ENCODE measurements around the gene MOK.
"Not testable (repeated sequence)": the region's sequence is repeated elsewhere in the genome, so short reads cannot be mapped to it uniquely, and the experiment has no call there.

The MOK gene

DNA sequence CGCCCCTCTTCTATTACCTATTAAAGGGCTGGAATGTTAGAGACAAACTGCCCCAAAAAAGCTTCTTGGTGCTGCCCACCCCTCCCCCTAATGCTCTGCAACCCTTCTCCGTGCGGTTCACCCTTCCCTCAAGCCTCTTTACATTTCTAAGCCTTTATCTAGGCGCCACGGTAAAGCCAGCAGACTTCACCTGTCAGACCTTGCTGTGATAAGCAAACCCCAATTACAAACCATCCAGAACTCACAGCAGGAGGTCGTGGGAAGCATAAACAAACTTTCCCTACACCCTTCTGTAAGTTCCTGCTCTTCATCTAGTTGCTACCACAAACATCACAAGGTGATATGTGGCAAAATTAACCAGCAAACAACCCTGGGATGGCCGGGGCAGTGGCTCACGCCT lies 56.8 kb downstream of the MOK start:
- no peak for DNase-seq (ENCODE audit: low read depth)

DNA sequence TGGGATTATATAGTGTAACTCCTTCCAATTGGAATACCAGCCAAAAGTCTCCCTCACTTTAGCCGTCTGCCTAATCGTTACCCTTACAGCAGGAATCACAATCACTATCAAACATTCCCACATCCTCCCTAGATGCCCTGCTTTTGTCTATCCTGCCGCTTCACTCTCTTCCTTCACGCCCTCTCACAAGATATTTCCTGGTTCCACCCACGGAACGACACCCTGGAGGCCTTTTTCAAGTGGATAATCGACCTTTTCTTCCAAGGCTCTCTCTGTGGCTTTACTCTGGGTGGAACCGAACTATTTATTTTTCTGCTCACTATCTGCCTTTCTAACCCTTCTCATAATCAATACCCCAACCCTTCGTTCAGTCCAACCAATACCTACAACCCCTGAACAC lies 58.9 kb downstream of the MOK start:
- no peak for DNase-seq (ENCODE audit: low read depth)

DNA sequence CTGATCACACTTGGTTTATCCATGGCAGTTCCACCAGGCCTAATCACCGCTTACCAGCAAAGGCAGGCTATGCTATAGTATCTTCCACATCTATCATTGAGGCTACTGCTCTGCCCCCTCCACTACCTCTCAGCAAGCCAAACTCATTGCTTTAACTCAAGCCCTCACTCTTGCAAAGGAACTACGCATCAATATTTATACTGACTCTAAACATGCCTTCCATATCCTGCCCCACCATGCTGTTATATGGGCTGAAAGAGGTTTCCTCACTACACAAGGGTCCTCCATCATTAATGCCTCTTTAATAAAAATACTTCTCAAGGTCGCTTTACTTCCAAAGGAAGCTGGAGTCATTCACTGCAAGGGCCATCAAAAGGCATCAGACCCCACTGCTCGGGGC lies 61.2 kb downstream of the MOK start:
- DNase-seq (ENCODE audit: low read depth), result not testable (repeated sequence)

DNA sequence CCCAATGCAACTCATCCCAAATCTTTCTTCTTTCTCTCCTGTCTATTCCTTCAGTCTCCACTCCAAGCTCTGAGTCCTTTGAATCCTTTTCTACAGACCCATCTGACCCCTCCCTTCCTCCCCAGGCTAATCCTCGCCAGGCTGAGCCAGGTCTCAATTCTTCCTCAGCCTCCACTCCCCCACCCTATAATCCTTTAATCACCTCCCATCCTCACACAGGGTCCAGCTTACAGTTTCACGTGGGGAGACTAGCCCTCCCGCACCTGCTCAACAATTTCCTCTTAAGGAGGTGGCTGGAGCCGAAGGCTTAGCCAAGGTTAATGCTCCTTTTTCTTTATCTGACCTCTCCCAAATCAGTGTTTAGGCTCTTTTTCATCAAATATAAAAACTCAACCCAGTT lies 63.8 kb downstream of the MOK start:
- DNase-seq (ENCODE audit: low read depth), result no peak

DNA sequence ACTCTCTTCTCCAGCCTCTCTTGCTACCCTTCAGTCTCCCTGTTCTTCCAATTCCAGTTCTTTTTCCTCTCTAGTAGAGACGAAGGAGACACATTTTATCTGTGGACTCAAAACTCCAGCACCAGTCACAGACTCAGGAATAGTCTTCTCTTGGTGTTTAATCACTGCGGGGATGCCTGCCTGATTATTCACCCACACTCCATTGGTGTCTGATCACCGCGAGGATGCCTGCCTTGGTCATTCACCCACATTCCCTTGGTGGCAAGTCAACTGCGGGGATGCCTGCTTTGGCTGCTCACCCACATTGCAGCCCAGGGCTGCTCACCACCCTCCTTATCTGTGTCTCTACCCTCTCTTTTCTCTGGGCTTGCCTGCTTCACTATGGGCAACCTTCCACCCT lies 64.5 kb downstream of the MOK start:
- peak; percentile 31 for DNase-seq (ENCODE audit: low read depth)

DNA sequence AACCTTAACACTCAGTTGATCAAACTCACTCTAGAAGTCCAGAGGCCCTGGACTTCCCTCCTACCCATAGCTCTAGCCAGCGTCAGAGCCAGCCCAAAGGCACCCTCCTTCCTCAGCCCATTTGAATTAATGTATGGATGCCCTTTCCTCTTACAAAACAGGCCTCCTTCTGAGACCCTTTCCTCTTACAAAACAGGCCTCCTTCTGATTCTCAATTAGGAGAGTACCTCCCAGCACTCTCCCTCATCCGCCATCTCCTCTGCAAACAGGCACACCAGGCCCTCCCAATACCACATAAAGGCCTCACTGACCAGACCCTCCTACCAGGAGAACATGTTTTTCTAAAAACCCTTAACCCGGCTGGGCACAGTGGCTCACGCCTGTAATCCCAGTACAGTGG lies 65.7 kb downstream of the MOK start:
- no peak for DNase-seq (ENCODE audit: low read depth)

DNA sequence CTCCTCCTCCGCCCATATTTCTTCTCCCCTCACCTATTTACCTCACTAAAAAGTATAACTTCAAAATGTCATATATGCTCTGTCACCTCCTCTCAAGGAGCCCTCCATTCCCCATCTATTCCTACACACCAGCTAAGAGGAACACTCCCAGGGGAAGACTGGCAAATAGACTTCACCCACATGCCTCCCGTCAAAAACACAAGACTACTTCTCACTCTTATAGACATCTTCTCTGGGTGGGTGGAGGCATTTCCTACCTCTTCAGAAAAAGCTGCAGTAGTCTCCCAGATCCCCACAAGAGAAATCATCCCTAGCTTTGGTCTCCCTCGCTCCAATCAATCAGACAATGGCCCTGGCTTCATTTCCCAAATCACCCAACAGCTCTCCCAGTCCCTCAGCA lies 66.2 kb downstream of the MOK start:
- DNase-seq (ENCODE audit: low read depth), result no peak

DNA sequence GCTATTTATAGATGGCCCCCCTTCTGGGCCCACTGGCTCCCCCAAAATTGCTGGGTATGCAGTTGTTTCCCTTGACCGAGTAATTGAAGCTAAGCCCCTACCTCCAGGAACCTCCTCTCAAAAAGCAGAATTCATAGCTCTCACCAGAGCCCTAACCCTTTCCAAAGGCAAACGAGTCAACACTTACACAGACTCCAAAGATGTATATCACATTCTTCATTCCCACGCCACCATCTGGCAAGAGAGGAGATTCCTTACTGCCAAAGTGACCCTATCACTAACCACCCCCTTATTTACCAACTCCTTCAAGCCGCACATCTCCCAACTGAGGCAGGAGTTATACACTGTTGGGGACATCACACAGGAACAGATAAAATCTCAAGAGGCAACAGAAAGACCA lies 66.8 kb downstream of the MOK start:
- DNase-seq (ENCODE audit: low read depth), result no peak

DNA sequence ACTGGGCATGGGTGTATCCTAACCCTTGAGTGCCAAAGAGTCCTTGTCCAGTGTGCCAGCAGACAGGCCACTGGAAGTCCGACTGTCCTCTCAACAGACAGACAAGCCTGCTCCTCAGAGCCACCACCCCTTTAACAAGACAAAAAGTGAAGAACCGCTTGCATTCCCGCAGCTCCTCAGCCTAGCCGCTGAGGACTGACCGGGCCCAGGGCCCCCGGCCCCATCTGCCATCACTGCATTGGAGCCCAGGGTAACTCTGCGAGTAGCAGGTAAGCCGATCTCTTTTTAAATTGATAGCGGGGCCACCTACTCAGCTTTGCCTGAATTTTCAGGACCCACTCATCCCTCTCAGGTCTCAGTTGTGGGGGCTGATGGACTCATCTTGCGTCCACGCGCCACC lies 68.9 kb downstream of the MOK start:
- no peak for DNase-seq (ENCODE audit: low read depth)

DNA sequence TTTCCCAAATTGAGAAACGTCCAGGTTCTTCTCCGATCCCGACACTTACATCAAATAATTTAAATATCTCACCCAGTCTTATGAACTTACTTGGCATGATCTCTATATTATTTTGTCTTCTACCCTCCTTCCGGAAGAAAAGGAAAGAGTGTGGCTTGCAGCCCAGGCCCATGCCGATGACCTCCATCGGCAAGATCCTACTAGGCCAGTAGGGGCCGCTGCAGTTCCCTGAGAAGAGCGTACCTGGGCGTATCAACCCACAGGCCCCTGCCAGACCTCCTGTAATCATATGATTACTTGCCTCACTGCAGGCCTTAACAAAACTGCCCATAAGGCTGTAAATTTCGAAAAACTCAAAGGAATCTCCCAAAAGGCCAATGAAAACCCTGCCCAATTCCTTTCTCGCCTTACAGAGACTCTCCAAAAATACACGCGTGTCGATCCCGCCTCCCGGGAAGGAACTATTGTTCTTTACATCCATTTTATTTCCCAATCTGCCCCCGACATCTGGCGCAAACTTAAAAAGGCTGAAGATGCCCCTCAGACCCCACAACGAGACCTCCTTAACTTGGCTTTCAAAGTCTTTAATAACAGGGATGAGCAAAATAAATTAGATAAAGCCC lies 69.6 kb downstream of the MOK start:
- DNase-seq (ENCODE audit: low read depth), result peak; percentile 89

DNA sequence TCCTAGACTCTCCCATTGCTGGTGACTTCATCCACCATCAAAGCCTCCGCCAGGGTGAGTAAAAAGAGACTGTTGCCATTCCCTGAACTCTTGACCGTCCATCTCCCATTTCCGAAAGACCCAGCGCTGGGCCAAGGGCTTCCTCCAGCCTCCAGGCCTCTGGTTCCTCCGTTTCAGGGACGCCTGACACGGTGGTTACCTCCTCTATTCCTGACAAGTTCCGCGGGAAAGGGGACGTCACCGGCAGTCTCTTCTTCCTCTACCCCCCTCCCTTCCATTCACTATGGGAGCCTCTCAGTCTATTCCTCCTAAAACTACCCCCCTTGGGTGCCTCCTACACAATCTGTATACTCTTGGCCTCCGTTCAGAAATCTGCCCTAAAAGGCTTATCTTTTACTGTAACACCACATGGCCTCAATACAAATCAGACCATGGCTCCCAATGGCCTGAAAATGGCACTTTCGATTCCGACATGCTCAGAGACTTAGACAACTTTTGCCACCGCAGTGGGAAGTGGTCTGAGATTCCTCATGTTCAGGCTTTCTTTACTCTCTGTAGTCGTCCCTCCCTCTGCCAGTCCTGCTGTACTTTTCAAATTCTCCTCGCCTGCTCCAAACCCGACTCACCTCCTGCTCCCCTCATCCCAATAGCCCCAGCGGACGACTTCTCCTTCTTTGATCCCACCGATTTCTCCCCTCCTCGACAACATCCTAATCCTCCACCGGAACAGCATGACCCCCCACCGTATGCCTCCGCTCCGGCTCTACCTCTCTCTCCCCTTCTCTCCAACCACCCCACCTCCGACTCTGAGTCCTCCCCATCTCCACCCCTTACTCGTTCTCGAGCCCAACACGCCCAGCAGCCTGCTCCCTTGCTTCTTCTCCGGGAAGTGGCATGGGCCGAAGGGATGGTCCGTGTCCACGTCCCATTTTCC lies 70.4 kb downstream of the MOK start:
- no peak for DNase-seq (ENCODE audit: low read depth)

DNA sequence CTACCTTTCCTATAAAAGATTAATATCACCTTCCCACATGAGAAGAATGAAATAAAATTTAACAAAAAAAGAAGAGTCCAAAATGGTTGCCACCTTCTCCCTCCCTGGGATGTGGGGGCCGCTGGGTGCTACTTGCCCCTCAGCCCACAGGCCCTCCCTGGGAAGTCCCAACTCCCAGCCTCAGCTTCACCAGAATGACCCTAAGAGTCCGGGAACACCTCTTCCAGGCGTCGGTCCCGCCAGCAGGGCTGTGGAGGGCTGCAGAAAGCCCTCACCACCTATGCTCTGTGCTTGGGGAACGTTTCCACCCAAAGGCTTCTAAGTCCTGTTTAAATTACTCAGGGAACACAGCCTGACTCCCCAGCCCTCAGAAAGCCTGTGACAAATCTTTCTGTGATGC lies 71.9 kb downstream of the MOK start:
- DNase-seq (ENCODE audit: low read depth), result no peak

DNA sequence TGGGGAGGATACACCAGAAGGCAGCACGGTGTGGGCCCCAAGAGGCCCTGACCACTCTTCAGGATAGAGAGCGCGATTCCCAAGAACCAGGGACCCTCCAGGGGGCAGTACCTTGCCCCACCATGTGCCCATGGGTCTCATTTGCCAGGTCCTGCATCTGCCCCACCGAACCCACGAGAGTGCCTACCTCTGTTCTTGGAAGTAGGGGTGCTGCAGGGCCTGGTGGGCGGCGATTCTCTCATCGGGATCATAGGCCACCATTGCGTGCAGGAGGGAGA lies 72.7 kb downstream of the MOK start:
- DNase-seq (ENCODE audit: low read depth), result no peak

DNA sequence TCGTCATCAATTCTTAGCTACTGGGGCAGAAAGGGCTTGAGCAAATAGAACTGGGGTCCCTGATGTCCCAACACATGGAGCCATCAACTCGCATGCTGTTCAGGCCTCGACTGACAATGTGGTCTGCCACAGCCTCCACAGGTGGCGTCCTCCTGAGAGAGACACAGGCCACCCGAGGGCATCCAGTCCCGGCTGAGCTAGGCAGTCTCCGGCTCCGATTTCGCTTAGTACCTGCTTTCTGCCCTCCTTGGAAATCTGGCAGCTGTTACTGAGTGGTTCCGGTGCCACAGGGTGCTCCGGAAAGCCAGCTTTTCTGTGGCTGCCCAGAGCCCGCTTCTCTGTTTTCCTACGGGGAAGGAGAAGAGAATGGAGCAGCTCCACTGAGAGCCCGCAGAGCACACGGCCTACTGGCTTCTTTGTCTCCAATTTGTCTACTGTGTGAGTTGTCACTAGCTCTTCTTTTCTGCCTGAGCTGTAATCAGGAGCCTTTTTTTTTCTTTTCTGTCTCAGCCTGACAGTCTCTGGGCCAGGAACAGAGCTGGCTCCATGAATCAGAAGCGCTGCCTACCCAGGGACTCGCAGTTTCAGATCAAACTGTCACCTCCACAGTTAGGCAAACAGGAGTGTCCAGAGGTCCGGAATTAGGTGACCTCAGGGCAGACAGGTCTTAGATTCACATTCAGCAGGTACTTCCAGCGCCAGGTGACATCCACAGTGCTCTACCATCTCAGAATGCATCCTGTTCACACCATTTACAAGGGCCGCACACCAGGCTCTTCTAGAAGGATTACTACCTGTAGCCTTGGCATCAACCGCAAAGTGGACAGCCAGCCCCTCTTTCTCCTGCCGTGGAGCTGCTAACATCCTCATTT lies 73.3 kb downstream of the MOK start:
- no peak for DNase-seq (ENCODE audit: low read depth)

DNA sequence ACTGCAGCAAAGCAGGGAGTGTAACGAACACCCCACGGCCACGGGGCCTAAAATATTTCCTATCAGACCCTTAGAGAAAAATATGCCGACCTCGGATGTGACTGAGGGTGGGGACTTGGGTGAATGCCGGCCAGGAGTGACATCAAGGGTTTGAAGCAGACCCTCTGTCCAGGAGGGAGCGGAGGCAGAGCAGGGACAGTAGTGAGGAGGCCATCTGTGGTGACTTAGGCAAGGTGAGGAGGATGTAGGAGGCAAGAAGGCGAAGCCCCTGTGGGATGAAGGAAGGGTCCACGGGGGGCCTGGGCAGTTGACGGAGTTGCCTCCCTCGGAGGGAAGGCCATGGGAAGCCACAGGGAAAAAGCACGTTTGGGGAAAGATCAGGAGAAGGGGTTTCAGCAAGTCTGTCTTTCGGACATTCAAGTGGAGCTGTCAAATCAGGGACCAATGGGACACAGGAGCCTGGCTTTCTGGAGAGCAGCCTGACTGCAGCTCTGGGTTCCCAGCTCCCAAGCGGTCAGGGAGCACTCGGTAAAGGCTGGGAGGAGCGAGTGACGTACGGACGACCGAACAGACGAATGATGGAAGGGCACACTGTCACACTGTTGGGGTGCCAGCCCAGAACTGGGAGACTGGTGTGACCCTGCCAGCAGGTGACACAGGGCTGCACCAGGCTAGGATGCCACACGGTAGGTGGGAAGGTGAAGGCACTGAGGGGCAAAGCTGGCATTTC lies 74.3 kb downstream of the MOK start:
- DNase-seq (ENCODE audit: low read depth), result no peak

DNA sequence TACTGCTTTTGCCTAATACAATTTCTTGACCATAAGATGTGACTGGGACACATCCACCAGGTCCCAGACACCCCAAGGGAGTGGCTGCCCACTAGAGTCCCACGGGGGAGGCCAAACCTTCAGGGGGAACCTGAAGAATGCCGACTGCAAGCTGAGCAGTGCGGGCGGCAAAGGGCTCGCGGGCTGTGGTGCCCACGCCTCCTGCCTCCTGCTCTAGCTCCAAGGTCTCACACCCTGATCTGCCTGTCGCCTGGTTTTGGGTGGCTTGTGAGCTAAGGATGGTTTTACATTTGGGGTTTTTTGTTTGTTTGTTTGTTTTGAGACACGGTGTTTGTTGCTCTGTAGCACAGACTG lies 75.2 kb downstream of the MOK start:
- DNase-seq (ENCODE audit: low read depth), result no peak

DNA sequence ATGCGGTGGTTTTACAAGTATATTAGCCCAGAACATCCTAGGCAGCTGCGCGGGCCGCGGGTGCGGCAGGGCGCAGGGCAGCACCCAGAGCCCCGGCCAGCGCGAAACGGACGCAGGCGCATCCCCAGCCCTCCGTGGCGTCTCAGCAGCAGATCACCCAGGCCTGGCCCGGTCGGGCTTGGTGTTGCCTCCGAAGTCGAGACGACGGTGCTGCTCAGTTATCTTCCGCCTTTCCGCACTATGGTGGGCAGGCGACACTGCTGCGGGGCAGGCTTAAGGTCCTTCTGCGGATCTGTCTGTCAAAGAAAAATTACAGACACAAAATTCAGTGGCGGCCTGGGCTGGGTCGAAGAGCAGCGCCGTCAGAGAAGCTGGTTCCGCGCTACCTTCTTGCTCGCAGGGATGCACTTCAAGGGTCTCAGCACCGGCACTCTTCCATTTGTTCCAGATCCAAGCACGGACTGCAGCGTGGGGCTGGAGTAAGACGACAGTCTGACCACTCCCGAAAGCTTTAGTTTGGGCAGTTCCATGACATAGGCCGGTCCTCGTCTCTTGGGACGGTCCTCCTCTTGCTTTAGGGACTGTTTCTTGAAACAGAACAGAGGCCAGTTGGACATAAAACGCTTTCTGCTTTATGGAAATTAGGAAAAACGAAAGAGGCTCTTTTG lies 75.8 kb downstream of the MOK start:
- DNase-seq (ENCODE audit: low read depth), result no peak

DNA sequence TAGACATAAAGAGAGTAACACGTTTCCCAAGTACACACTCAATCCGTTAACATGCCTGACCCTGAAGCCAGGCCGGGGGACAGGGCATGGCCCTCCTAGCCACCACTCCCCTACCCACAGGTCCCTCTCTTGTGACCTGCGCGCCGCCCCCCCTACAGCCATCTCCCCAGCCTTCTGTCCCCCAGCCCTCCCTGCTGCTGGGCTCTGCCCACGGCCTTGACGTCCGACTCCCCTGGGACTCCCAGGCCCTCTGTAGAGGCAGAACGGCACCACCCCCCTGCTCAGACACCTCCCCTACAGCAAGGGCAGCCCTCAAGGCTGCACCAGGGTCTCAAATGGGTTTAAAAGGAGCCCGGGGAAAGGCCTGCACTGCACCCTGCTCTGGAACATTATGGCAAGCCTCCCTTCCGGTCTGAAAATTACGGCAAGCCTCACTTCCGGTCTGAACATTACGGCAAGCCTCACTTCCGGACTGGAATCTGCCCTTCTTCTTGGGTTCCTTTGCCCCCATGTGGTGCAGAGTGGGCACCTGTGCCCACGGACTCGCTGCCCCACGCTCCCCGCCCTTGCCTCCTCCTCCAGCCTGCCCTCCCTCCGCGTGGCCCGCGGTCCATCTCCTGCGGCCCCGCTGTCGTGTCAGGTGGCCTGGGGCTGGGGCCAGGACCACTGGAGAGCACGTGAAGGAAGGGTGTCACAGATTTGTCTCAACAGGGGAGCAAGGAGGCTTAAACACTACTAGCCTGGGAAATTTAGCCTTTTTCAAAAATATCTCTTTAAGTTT lies 77.6 kb downstream of the MOK start:
- DNase-seq (ENCODE audit: low read depth), result no peak

DNA sequence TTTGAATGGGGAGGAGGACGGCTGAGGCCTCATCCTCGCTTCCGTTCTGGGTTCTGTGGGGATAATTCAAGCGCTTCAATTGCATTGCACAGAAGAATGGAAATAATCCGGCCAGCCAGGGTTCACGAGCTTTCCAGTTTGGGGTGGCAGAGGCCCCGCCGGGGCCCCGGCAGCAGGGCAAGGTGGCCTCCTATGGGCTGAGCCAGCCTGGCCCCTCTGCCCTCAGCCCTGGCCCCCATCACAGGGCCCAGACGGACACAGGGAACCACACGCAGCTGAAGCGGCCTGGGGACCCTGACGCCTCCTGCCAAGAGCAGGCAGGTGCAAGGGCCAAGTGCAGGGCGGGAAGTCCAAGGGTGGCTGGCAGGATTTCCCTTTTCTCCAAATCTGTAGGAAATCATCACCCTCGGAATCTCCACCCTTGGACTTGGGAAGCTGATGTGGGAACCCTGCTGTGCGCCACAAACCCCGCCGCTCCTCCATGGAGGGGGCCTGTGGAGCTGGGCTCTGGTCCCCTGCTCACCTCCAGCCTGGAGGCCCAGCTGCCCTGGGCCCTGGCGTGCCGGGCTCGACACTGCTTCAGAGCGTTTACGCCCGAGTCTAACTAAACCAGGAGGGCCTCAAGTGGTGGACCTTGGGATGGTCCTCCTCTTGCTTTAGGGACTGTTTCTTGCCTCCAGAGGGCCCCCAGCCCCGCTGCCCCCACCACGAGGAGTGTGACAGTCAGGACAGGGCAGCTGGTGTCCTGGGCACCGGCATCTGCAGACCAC lies 78.4 kb downstream of the MOK start:
- no peak for DNase-seq (ENCODE audit: low read depth)

DNA sequence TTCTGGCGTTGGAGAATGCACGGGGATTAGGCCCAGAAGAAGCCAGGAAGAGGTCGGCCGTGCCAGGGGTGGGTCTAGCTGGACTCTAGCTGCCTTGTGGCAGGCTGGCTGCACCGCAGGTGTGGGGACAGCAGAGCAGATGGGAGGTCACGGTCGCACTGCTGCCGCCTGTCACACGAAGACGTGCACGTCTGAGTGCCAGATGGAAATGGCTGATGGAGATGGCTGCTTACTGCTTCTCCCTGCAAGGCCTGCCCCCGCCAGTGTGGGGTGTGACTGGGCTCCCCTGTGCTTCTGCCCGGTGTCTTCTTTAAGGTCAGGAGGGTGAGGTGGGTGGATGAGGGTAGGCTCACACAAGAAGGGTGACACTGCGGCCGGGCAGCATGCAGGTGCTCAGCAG lies 79.0 kb downstream of the MOK start:
- no peak for DNase-seq (ENCODE audit: low read depth)
